ENCODE measurements around the gene HES3.
A peak's percentile ranks its signal among the peaks of the same experiment; 100 is the strongest.

The HES3 gene

GRCh38 chr1:6243993-6244392 lies at the start of gene HES3:
Gene HES3, plus strand, starts transcription at chr1:6244179. Its CDS starts 187 bp downstream, at chr1:6244366.
- H3K9me3 ChIP-seq (replicated peaks in 1 of 11) = no peaks in the 10 kb centered on the region
- peak within 1 kb of the TSS in 1 of 11 experiments; percentile 18; a peak in 1 of 22 replicates for H3K9ac ChIP-seq
- peaks cover 76 to 95% (median 86%) of the 10 kb centered on the region in 11 experiments for H3K27me3 ChIP-seq
- no peak within 1 kb of the TSS for H3K4me3 ChIP-seq
- no peak within 1 kb of the TSS for H3K27ac ChIP-seq
- TF ChIP-seq Cebpa-rat (IDR thresholded peaks at IDR 0.05) = no peak
- H3K4me1 ChIP-seq = peaks cover 40 to 97% (median 81%) of the 10 kb centered on the region in 10 experiments
- H3K4me2 ChIP-seq = peak within 1 kb of the TSS in 8 of 11 experiments; percentile 42 to 95 (median 90); a peak in 17 of 22 replicates
- H3K36me3 ChIP-seq = no peaks in the 10 kb centered on the region
- peaks cover 0 to 82% (median 43%) of the 10 kb centered on the region in 11 experiments; a peak in 19 of 22 replicates for H4K20me1 ChIP-seq

- peak overlapping the region; percentile 86 to 98 (median 90) for H3K4me2 ChIP-seq
- H3K9ac ChIP-seq = peak overlapping the region; percentile 90 to 100 (median 98)
- peak overlapping the region; percentile 80 to 97 (median 92) for H3K4me3 ChIP-seq
- TF ChIP-seq Cebpa-rat (IDR thresholded peaks at IDR 0.05) = no peak
- peaks cover 46 to 53% (median 51%) of the 10 kb centered on the region in 11 experiments for H3K36me3 ChIP-seq
- peak overlapping the region in 10 of 11 experiments; percentile 90 to 100 (median 98); a peak in 21 of 22 replicates for H3K27ac ChIP-seq
- peaks cover 51 to 64% (median 56%) of the 10 kb centered on the region in 11 experiments; a peak in 21 of 22 replicates for H4K20me1 ChIP-seq
- H3K9me3 ChIP-seq (replicated peaks in 1 of 11) = no peaks in the 10 kb centered on the region
- peaks cover 24 to 33% (median 30%) of the 10 kb centered on the region in 10 experiments for H3K4me1 ChIP-seq
- H3K27me3 ChIP-seq = no peaks in the 10 kb centered on the region
Measured at GRCh38 chr1:6197746-6198427, 46.1 kb upstream of the HES3 start.

GRCh38 chr1:6198646-6199297 lies 45.2 kb upstream of the HES3 start:
- H3K27ac ChIP-seq = peak overlapping the region; percentile 74 to 100 (median 97)
- peak overlapping the region; percentile 90 to 100 (median 98) for H3K9ac ChIP-seq
- no peaks in the 10 kb centered on the region for H3K9me3 ChIP-seq (replicated peaks in 1 of 11)
- H3K4me1 ChIP-seq = peaks cover 24 to 33% (median 30%) of the 10 kb centered on the region in 10 experiments
- no peak for TF ChIP-seq Cebpa-rat (IDR thresholded peaks at IDR 0.05)
- peaks cover 0 to 1% (median 0%) of the 10 kb centered on the region in 11 experiments; a peak in 2 of 22 replicates for H3K27me3 ChIP-seq
- H3K36me3 ChIP-seq = peaks cover 37 to 44% (median 43%) of the 10 kb centered on the region in 11 experiments
- peak overlapping the region; percentile 86 to 98 (median 90) for H3K4me2 ChIP-seq
- H4K20me1 ChIP-seq = peaks cover 42 to 55% (median 47%) of the 10 kb centered on the region in 11 experiments; a peak in 21 of 22 replicates
- H3K4me3 ChIP-seq = peak overlapping the region; percentile 80 to 97 (median 92)

- peaks cover 24 to 33% (median 30%) of the 10 kb centered on the region in 10 experiments for H3K4me1 ChIP-seq
- H3K9me3 ChIP-seq (replicated peaks in 1 of 11) = no peaks in the 10 kb centered on the region
- H3K27me3 ChIP-seq = peaks cover 2 to 9% (median 6%) of the 10 kb centered on the region in 11 experiments
- peak within 1 kb of the TSS; percentile 88 to 100 (median 97) for H3K27ac ChIP-seq
- H3K4me2 ChIP-seq = peak within 1 kb of the TSS; percentile 86 to 98 (median 90)
- peak within 1 kb of the TSS; percentile 80 to 97 (median 92) for H3K4me3 ChIP-seq
- H4K20me1 ChIP-seq = peaks cover 34 to 48% (median 40%) of the 10 kb centered on the region in 11 experiments; a peak in 21 of 22 replicates
- TF ChIP-seq Cebpa-rat (IDR thresholded peaks at IDR 0.05) = no peak
- H3K9ac ChIP-seq = peak within 1 kb of the TSS; percentile 90 to 100 (median 98)
- H3K36me3 ChIP-seq = peaks cover 29 to 36% (median 35%) of the 10 kb centered on the region in 11 experiments
Measured at GRCh38 chr1:6199298-6200187, 44.4 kb upstream of the HES3 start, which contains the start of gene RPL22. Gene RPL22, minus strand, starts transcription at chr1:6199595. Its CDS starts 22 bp downstream, at chr1:6199573.

GRCh38 chr1:6200188-6200809 lies 43.7 kb upstream of the HES3 start:
- Histone ChIP-seq H3K27me3 (peaks cover 10 to 16% (median 13%) of the 10 kb centered on the region in 11 experiments), H3K27ac (peak overlapping the region; percentile 88 to 100 (median 97)), H3K9ac (peak overlapping the region; percentile 90 to 100 (median 98)), H3K4me3 (peak overlapping the region; percentile 80 to 97 (median 92)), H3K36me3 (peaks cover 22 to 29% (median 27%) of the 10 kb centered on the region in 11 experiments), H3K9me3 (replicated peaks in 1 of 11) (no peaks in the 10 kb centered on the region), H3K4me2 (peak overlapping the region; percentile 68 to 88 (median 79)), H4K20me1 (peaks cover 26 to 40% (median 32%) of the 10 kb centered on the region in 11 experiments; a peak in 21 of 22 replicates), H3K4me1 (peaks cover 24 to 34% (median 30%) of the 10 kb centered on the region in 10 experiments)
- TF ChIP-seq Cebpa-rat (IDR thresholded peaks at IDR 0.05) = no peak

- Histone ChIP-seq H4K20me1 (peaks cover 8 to 28% (median 13%) of the 10 kb centered on the region in 11 experiments; a peak in 20 of 22 replicates), H3K36me3 (peaks cover 2 to 9% (median 8%) of the 10 kb centered on the region in 11 experiments; a peak in 21 of 22 replicates), H3K9me3 (replicated peaks in 1 of 11) (no peaks in the 10 kb centered on the region), H3K9ac (no peak overlapping the region), H3K27ac (no peak overlapping the region), H3K27me3 (peaks cover 29 to 36% (median 33%) of the 10 kb centered on the region in 11 experiments), H3K4me2 (no peak overlapping the region), H3K4me1 (peaks cover 32 to 38% (median 35%) of the 10 kb centered on the region in 10 experiments), H3K4me3 (no peak overlapping the region)
- no peak for TF ChIP-seq Cebpa-rat (IDR thresholded peaks at IDR 0.05)
Measured at GRCh38 chr1:6202256-6202655, 41.7 kb upstream of the HES3 start.

- Histone ChIP-seq H3K36me3 (no peaks in the 10 kb centered on the region), H3K4me3 (peak within 1 kb of the TSS; percentile 38 to 70 (median 56)), H3K4me2 (peak within 1 kb of the TSS; percentile 72 to 98 (median 88)), H3K27ac (peak within 1 kb of the TSS in 5 of 11 experiments; percentile 5 to 20 (median 10); a peak in 4 of 22 replicates), H3K9ac (peak within 1 kb of the TSS; percentile 15 to 71 (median 56); a peak in 20 of 22 replicates), H3K9me3 (replicated peaks in 1 of 11) (no peaks in the 10 kb centered on the region), H3K4me1 (peaks cover 25 to 42% (median 35%) of the 10 kb centered on the region in 10 experiments), H4K20me1 (peaks cover 0 to 8% (median 0%) of the 10 kb centered on the region in 11 experiments; a peak in 3 of 22 replicates), H3K27me3 (peaks cover 45 to 62% (median 56%) of the 10 kb centered on the region in 11 experiments)
- TF ChIP-seq Cebpa-rat (IDR thresholded peaks at IDR 0.05) = no peak
Measured at GRCh38 chr1:6205849-6206519, 38.0 kb upstream of the HES3 start, which contains the start of gene RNF207. Gene RNF207, plus strand, starts transcription at chr1:6206119. Its CDS starts 417 bp downstream, at chr1:6206536.
